GM19099 (cell line): ENCODE data around the gene HLF.

Source experiments
- POLR2A ChIP-seq: IDR thresholded peaks from 3 replicates; pipeline ENCODE4 v1.6.1; 2011; ENCODE audit warnings: low read depth; ENCODE audit not compliant: insufficient read length; ENCODE audit errors: extremely low read depth

The HLF gene

GRCh38 chr17:55327225-55328088 lies 62.7 kb downstream of the HLF start:
- no peak for TF ChIP-seq POLR2A

- no peak for TF ChIP-seq POLR2A
Measured at GRCh38 chr17:55330344-55330933, 65.7 kb downstream of the HLF start.

GRCh38 chr17:55332296-55333041 lies 67.7 kb downstream of the HLF start:
- no peak for TF ChIP-seq POLR2A

- no peak for TF ChIP-seq POLR2A
Measured at GRCh38 chr17:55334285-55334684, 69.5 kb downstream of the HLF start.

- no peak for TF ChIP-seq POLR2A
Measured at GRCh38 chr17:55334881-55335540, 70.3 kb downstream of the HLF start.

- TF ChIP-seq POLR2A: no peak
Measured at GRCh38 chr17:55335625-55336024, 70.9 kb downstream of the HLF start.

- TF ChIP-seq POLR2A: no peak
Measured at GRCh38 chr17:55336426-55336825, 71.7 kb downstream of the HLF start.

GRCh38 chr17:55340176-55340575 lies 75.4 kb downstream of the HLF start:
- TF ChIP-seq POLR2A: no peak

GRCh38 chr17:55340686-55341085 lies 75.9 kb downstream of the HLF start:
- no peak for TF ChIP-seq POLR2A

- TF ChIP-seq POLR2A: no peak
Measured at GRCh38 chr17:55341432-55341831, 76.7 kb downstream of the HLF start.

GRCh38 chr17:55342800-55343585 lies 78.2 kb downstream of the HLF start:
- TF ChIP-seq POLR2A: no peak

- no peak for TF ChIP-seq POLR2A
Measured at GRCh38 chr17:55343900-55344513, 79.2 kb downstream of the HLF start.

GRCh38 chr17:55344514-55344997 lies 79.8 kb downstream of the HLF start:
- TF ChIP-seq POLR2A: no peak

GRCh38 chr17:55345132-55345531 lies 80.4 kb downstream of the HLF start:
- TF ChIP-seq POLR2A: no peak

GRCh38 chr17:55346658-55347057 lies 81.9 kb downstream of the HLF start:
- no peak for TF ChIP-seq POLR2A

GRCh38 chr17:55347341-55347740 lies 82.6 kb downstream of the HLF start:
- TF ChIP-seq POLR2A: no peak
